PC-9 (cell line): Measurements from ENCODE around the gene RAB11B. TPM values are rescaled to one million over a fixed set of nuclear protein-coding genes. Genes with fewer than 3 reads are reported as not detected.
"Not testable (repeated sequence)": the region's sequence is repeated elsewhere in the genome, so short reads cannot be mapped to it uniquely, and the experiment has no call there.

Experiments used
- BruUV-seq: library from RNA; stranded (reverse); fragments of 400-500 nt; replicated peaks from 2 replicates; lab custom pipeline; 2021; lab: Mats Ljungman, UMichigan
- CTCF ChIA-PET: fragments of 300-600 bp; sonication (Branson Sonifier 250); formaldehyde crosslinking; loops from one replicate; lab custom pipeline; 2022; ENCODE audit warnings: antibody characterized with exemption; lab: Charles Lee
- POLR2A ChIA-PET: fragments of 300-600 bp; sonication (Branson Sonifier 250); formaldehyde crosslinking; loops from one replicate; lab custom pipeline; 2022; ENCODE audit warnings: antibody characterized with exemption; ENCODE audit not compliant: unreplicated experiment; lab: Charles Lee
- DNase-seq, 2 experiments: peaks; one replicate each; pipeline versions ENCODE4 v3.0.0 to v3.0.0-alpha.2; 2015 to 2022; ENCODE audit warnings: mixed read lengths in 1 of 2
- H2AFZ ChIP-seq: fragments of 200-600 bp; sonication (generic); 2 replicates; pipeline ENCODE4 v1.8.1; 2017; ENCODE audit warnings: antibody characterized with exemption
- H3F3A ChIP-seq: fragments of 200-600 bp; sonication (generic); 2 replicates; pipeline ENCODE4 v1.8.1; 2017; ENCODE audit warnings: antibody characterized with exemption, mild to moderate bottlenecking, low read depth; ENCODE audit not compliant: insufficient read depth
- H3K27ac ChIP-seq: fragments of 200-600 bp; sonication (generic); 2 replicates; pipeline ENCODE4 v1.6.1; 2016; ENCODE audit warnings: mixed run types
- H3K27me3 ChIP-seq: fragments of 200-600 bp; sonication (generic); 2 replicates; pipeline ENCODE4 v1.6.1; 2016; ENCODE audit warnings: low read depth, mixed run types; ENCODE audit not compliant: insufficient read depth
- H3K36me3 ChIP-seq: fragments of 200-600 bp; sonication (generic); 2 replicates; pipeline ENCODE4 v1.6.1; 2016; ENCODE audit warnings: low read depth, mixed run types
- H3K4me1 ChIP-seq: fragments of 200-600 bp; sonication (generic); replicated peaks from 2 replicates; pipeline ENCODE4 v1.6.1; 2016; ENCODE audit warnings: mixed run types; ENCODE audit not compliant: insufficient read depth
- H3K4me2 ChIP-seq: fragments of 200-600 bp; sonication (generic); 2 replicates; pipeline ENCODE4 v1.6.1; 2017; ENCODE audit warnings: mixed run types
- H3K4me3 ChIP-seq: fragments of 200-600 bp; sonication (generic); 2 replicates; pipeline ENCODE4 v1.6.1; 2016; ENCODE audit warnings: mixed run types
- H3K79me2 ChIP-seq: fragments of 200-600 bp; sonication (generic); 2 replicates; pipeline ENCODE4 v1.6.1; 2017; ENCODE audit warnings: low read depth, mixed run types
- H3K9me2 ChIP-seq: fragments of 200-600 bp; sonication (generic); 2 replicates; pipeline ENCODE4 v1.8.1; 2017; ENCODE audit warnings: mild to moderate bottlenecking; ENCODE audit not compliant: insufficient read depth
- H3K9me3 ChIP-seq: fragments of 200-600 bp; sonication (generic); 2 replicates; pipeline ENCODE4 v1.8.1; 2016; ENCODE audit warnings: low read depth; ENCODE audit not compliant: insufficient read depth
- H4K20me1 ChIP-seq: fragments of 200-600 bp; sonication (generic); 2 replicates; pipeline ENCODE4 v1.8.1; 2017; ENCODE audit not compliant: insufficient read depth
- EZH2 ChIP-seq: fragments of 200-600 bp; sonication (generic); IDR thresholded peaks from 2 replicates; pipeline ENCODE4 v1.8.0; 2017; ENCODE audit warnings: antibody characterized with exemption, low read depth
- intact Hi-C: fragments of 100-400 bp; cut with micrococcal nuclease; formaldehyde crosslinking; loops from one replicate; pipeline ENCODE4 v1.10.0; 2022; ENCODE audit not compliant: unreplicated experiment
- total RNA-seq: library from RNA; stranded (reverse); gene quantifications from 2 replicates; pipeline ENCODE4 v1.2.3, GENCODE V29; 2021
- TF ChIP-seq, protein P1 (sequence below): fragments of 200-600 bp; sonication (generic); conservative IDR thresholded peaks from 2 replicates; pipeline ENCODE4 v1.6.1; 2017; ENCODE audit warnings: mixed run types, antibody characterized with exemption, mild to moderate bottlenecking, moderate library complexity

RAB11B gene
- total RNA-seq, 1 experiment from 2014 or later: 126 TPM

DNA sequence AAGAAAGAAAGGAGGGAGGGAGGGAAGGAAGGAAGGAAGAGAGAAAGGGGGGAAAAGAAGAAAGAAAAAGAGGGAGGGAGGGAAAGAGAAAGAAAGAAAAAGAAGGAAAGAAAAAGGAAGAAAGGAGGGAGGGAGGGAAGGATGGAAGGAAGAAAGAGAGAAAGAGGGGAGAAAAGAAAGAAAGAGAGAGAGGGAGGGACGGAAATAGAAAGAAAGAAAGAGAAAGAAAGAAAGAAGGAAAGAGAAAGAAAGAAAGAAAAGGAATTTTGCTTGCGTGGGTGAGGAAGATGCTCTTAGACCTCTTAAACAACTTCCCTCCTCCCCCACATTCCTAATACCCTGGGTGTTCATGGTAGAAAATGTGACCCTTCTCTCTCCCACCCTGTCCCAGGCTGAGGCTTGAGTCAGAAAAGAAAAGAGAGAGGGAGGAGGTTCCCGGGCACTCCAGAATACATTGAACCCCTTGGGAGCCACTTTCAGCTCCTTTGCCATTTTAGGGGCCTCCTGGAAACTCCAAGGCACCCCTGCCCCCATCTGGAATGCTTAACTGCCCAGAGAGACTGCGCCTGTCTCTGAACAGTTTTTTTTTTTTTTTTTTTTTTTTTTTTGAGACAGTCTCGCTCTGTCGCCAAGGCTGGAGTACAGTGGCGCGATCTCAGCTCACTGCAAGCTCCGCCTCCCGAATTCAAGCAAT, 37.9 kb upstream of the RAB11B start:
- BruUV-seq: no TSS peak
- no peaks in the 10 kb centered on the region for H3K79me2 ChIP-seq
- no peaks in the 10 kb centered on the region for H3K27me3 ChIP-seq
- intact Hi-C loops: loop anchor here (10.0 kb wide), 1 partner anchor 153 kb away; the partner anchor contains the start of gene PRAM1
- H2AFZ ChIP-seq: no peak overlapping the region
- H3K9me3 ChIP-seq: no peaks in the 10 kb centered on the region
- no peak overlapping the region for H3K27ac ChIP-seq
- no peak for DNase-seq
- ChIA-PET CTCF (interaction anchor here (1.9 kb wide), 1 partner anchor 230 kb away, joined by 8 read pairs; no protein-coding TSS in a partner anchor), POLR2A (interaction anchor here (0.6 kb wide), 1 partner anchor 227 kb away, joined by 8 read pairs; no protein-coding TSS in a partner anchor)
- no peak overlapping the region for H3K4me3 ChIP-seq
- no peak overlapping the region for H3K4me2 ChIP-seq
- H3K4me1 ChIP-seq: peaks cover 32% of the 10 kb centered on the region
- H3K9me2 ChIP-seq: no peaks in the 10 kb centered on the region
- TF ChIP-seq, protein P1, sequence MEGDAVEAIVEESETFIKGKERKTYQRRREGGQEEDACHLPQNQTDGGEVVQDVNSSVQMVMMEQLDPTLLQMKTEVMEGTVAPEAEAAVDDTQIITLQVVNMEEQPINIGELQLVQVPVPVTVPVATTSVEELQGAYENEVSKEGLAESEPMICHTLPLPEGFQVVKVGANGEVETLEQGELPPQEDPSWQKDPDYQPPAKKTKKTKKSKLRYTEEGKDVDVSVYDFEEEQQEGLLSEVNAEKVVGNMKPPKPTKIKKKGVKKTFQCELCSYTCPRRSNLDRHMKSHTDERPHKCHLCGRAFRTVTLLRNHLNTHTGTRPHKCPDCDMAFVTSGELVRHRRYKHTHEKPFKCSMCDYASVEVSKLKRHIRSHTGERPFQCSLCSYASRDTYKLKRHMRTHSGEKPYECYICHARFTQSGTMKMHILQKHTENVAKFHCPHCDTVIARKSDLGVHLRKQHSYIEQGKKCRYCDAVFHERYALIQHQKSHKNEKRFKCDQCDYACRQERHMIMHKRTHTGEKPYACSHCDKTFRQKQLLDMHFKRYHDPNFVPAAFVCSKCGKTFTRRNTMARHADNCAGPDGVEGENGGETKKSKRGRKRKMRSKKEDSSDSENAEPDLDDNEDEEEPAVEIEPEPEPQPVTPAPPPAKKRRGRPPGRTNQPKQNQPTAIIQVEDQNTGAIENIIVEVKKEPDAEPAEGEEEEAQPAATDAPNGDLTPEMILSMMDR: no peak
- no peak for TF ChIP-seq EZH2
- no peaks in the 10 kb centered on the region for H3K36me3 ChIP-seq
- peaks cover 30% of the 10 kb centered on the region for H3F3A ChIP-seq
- H4K20me1 ChIP-seq: peaks cover 5% of the 10 kb centered on the region; the same call in 1 of the 2 replicates

DNA sequence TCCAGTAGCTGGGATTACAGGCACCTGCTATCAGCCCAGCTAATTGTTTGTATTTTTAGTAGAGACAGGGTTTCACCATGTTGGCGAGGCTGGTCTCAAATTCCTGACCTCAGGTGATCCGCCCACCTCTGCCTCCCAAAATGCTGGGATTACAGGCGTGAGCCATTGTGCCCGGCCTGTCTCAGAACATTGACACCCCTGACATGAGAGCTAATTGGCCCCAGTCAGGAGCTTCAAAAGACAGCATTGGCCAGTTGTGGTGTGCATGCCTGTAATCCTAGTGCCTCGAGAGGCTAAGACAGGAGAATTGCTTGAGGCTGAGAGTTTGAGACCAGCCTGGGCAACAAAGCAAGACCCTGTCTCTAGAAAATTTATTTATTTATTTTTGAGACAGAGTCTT, 37.3 kb upstream of the RAB11B start:
- intact Hi-C loops: loop anchor here (10.0 kb wide), 1 partner anchor 152 kb away; the partner anchor contains the start of gene PRAM1
- not testable (repeated sequence) for DNase-seq, H3K4me3 ChIP-seq, H3K9me2 ChIP-seq, H3K4me2 ChIP-seq, H3K27ac ChIP-seq, H3K79me2 ChIP-seq, H4K20me1 ChIP-seq, BruUV-seq, H3K9me3 ChIP-seq, H2AFZ ChIP-seq, H3K36me3 ChIP-seq, H3K27me3 ChIP-seq
- ChIA-PET POLR2A (interaction anchor here (0.6 kb wide), 1 partner anchor 227 kb away, joined by 8 read pairs; no protein-coding TSS in a partner anchor), CTCF (interaction anchor here (0.5 to 1.9 kb wide), 2 partner anchors 156 to 230 kb away, joined by 8 read pairs; no protein-coding TSS in a partner anchor)
- Histone ChIP-seq H3K4me1 (peaks cover 32% of the 10 kb centered on the region), H3F3A (peaks cover 27% of the 10 kb centered on the region)

DNA sequence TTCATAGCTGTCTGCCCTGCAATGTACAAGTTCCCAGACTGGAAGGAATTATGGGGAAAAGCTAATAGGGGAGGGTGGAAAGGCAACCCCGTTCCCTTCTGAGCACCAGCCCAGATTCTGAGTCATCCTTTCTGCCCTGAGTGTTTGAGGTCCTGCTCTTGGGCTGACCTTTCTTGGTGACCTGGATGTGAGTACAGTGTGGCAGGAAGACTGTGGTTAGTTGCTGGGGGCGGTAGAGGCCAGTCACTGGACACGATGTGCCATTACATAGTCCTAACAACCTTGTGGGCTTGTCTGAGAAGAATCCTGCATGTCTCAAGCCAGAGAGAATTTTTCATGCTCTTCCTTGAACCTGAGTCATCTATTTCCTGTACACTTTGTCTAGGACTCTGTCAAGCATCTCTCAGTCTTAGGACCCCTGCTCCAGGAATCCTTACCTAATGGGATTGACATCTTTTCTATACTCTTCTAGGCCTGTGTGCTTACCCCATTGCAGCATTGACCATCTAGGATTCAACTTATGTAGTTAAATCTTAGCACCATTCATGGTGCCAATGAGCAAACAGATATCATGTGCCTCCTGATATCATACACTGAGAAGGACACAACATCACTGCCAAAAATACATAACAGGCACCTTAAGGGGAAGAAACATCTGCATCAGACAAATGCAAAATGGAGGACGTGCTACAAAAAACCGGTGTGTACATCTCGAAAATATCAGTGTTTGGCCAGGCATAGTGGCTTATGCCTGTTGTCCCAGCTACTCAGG, 34.3 kb upstream of the RAB11B start:
- CTCF ChIA-PET: interaction anchor here (1.1 to 1.2 kb wide), 2 partner anchors 225 to 227 kb away, joined by 5 to 6 read pairs; no protein-coding TSS in a partner anchor
- Histone ChIP-seq H2AFZ (no peak overlapping the region), H3K9me3 (no peaks in the 10 kb centered on the region), H3K9me2 (no peaks in the 10 kb centered on the region), H3K4me2 (peak overlapping the region; percentile 54), H3K4me1 (peaks cover 48% of the 10 kb centered on the region), H3K79me2 (no peaks in the 10 kb centered on the region), H3K27ac (peak overlapping the region; percentile 59), H3K36me3 (no peaks in the 10 kb centered on the region), H4K20me1 (peaks cover 5% of the 10 kb centered on the region; the same call in 1 of the 2 replicates), H3K4me3 (no peak overlapping the region), H3K27me3 (no peaks in the 10 kb centered on the region), H3F3A (peaks cover 32% of the 10 kb centered on the region)
- peak; percentile 70 to 98 for DNase-seq
- BruUV-seq: no TSS peak
- TF ChIP-seq, protein P1: 0 out of 2 replicates have a peak, but pooled peaks have one; percentile 14
- TF ChIP-seq EZH2: no peak
- POLR2A ChIA-PET: interaction anchor here (0.5 to 0.7 kb wide), 2 partner anchors 213 to 1921 kb away, joined by 5 to 10 read pairs; no protein-coding TSS in a partner anchor
- intact Hi-C loops: loop anchor here (2.0 to 10.0 kb wide), 2 partner anchors 57 to 149 kb away; partner anchors contain the start of genes MARCHF2 and PRAM1
